ENCODE measurements around the gene TAS2R40. TPM values are rescaled to one million over a fixed set of nuclear protein-coding genes. Genes with fewer than 3 reads are reported as not detected.

Gene TAS2R40
- total and polyA plus RNA-seq, 2 donors from 2014 or later = not detected

DNA sequence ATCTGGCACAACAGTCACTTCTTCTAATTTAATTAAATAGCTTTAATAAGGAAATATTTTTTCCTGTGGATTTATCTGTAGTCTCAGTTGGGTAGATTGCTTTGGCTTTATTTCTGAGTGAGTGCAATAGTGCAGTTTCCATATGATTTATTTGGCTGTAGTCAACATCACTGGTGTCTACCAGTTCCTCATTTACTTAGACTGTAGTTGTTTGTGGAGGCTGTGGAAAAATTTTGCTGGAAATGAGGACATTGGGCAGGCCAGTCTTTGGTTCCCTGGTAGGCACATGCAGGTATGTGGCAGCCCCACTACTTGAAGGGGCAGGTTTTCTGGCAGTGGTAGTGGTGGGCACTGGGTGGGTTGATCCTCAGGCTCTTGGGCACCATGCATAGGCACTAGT is 15.5 kb downstream of the TAS2R40 start:
- DNase-seq (no peak), FAIRE-seq (no peak)
- H3K9ac ChIP-seq (ENCODE audit: low read length in 3 of 3) = no peak overlapping the region
- H3K9me3 ChIP-seq (ENCODE audit: control insufficient read depth in 2 of 3, insufficient read depth in 1 of 3, low read length in 3 of 3) = no peaks in the 10 kb centered on the region
- H3K36me3 ChIP-seq (ENCODE audit: control insufficient read depth in 2 of 3, insufficient read depth in 3 of 3, low read length in 3 of 3) = no peaks in the 10 kb centered on the region
- intact Hi-C loops (cut with DNase I) = loop anchor here (10.0 kb wide), 1 partner anchor 177 kb away; no protein-coding TSS in a partner anchor
- H3K27ac ChIP-seq (ENCODE audit: low read depth in 2 of 2, low read length in 2 of 2) = no peak overlapping the region
- TF ChIP-seq, protein P1, sequence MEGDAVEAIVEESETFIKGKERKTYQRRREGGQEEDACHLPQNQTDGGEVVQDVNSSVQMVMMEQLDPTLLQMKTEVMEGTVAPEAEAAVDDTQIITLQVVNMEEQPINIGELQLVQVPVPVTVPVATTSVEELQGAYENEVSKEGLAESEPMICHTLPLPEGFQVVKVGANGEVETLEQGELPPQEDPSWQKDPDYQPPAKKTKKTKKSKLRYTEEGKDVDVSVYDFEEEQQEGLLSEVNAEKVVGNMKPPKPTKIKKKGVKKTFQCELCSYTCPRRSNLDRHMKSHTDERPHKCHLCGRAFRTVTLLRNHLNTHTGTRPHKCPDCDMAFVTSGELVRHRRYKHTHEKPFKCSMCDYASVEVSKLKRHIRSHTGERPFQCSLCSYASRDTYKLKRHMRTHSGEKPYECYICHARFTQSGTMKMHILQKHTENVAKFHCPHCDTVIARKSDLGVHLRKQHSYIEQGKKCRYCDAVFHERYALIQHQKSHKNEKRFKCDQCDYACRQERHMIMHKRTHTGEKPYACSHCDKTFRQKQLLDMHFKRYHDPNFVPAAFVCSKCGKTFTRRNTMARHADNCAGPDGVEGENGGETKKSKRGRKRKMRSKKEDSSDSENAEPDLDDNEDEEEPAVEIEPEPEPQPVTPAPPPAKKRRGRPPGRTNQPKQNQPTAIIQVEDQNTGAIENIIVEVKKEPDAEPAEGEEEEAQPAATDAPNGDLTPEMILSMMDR (IDR thresholded peaks at IDR 0.05; ENCODE audit: borderline replicate concordance, extremely low read depth, insufficient read depth) = no peak
- H3K4me3 ChIP-seq (ENCODE audit: low read length in 3 of 3) = no peak overlapping the region
- peaks cover 0 to 2% (median 0%) of the 10 kb centered on the region in 3 donors for H3K4me1 ChIP-seq (ENCODE audit: control insufficient read depth in 2 of 3, insufficient read depth in 2 of 3, low read depth in 1 of 3, low read length in 3 of 3)
- no peaks in the 10 kb centered on the region for H3K27me3 ChIP-seq (ENCODE audit: control insufficient read depth, insufficient read depth, low read length)

DNA sequence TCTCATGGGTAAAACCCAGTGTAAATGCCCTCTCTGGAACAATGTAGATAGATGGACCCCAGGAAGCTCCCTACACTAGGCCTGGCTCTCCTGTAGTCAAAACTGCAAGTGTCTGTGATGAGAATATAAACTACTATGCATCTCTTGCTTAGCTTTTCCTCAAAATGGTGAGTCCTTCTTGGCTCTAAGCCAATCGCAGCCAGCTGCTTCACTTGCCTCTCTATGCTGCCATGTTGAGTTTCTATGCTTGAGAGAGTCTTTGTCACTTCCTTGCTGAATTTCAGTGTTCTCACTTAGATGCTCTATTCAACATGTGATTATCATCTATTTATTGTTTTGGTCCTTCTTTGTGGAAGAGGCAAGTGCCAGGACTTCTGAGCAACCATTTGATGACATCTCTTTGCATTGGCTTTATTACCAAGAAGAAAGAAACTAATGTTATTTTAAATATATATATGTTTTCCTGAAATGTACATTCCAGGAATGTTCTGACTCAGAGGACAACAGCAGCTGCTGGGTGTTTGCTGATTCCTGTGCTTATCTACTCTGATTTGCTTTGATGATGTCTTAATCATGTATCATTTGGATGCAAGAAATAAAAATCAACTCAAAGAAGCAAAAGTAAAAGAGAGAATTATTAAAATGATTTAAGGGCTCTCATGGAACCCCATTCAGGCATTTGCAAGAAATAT is 16.6 kb downstream of the TAS2R40 start:
- peaks cover 0 to 2% (median 0%) of the 10 kb centered on the region in 3 donors for H3K4me1 ChIP-seq (ENCODE audit: control insufficient read depth in 2 of 3, insufficient read depth in 2 of 3, low read depth in 1 of 3, low read length in 3 of 3)
- H3K9ac ChIP-seq (ENCODE audit: low read length in 3 of 3) = no peak overlapping the region
- DNase-seq (no peak), FAIRE-seq (no peak)
- TF ChIP-seq, protein P1 (IDR thresholded peaks at IDR 0.05; ENCODE audit: borderline replicate concordance, extremely low read depth, insufficient read depth) = no peak
- no peaks in the 10 kb centered on the region for H3K27me3 ChIP-seq (ENCODE audit: control insufficient read depth, insufficient read depth, low read length)
- H3K9me3 ChIP-seq (ENCODE audit: control insufficient read depth in 2 of 3, insufficient read depth in 1 of 3, low read length in 3 of 3) = no peaks in the 10 kb centered on the region
- H3K27ac ChIP-seq (ENCODE audit: low read depth in 2 of 2, low read length in 2 of 2) = no peak overlapping the region
- intact Hi-C loops (cut with DNase I) = loop anchor here (10.0 kb wide), 1 partner anchor 176 kb away; no protein-coding TSS in a partner anchor
- H3K36me3 ChIP-seq (ENCODE audit: control insufficient read depth in 2 of 3, insufficient read depth in 3 of 3, low read length in 3 of 3) = no peaks in the 10 kb centered on the region
- H3K4me3 ChIP-seq (ENCODE audit: low read length in 3 of 3) = no peak overlapping the region

DNA sequence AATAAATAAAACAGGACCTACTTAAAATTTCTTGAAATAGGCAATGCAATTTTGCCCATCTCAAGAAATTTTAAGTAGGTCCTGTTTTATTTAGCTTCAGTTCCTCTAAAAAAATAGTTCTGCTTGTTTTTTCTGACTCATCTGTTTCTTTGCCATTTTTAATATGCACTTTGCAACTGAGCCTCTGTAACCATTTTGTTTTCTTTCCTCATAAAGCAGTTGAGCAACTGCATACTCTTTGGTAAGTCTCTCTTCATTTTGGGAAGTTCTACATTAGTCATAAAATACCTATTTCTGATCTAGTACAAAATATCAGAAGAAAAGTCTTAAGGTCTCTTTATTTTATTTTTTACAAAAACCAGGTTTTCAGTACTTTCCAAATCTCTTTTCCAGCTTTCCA is 18.0 kb downstream of the TAS2R40 start:
- Histone ChIP-seq H3K9me3 (ENCODE audit: control insufficient read depth in 2 of 3, insufficient read depth in 1 of 3, low read length in 3 of 3) (no peaks in the 10 kb centered on the region), H3K4me3 (ENCODE audit: low read length in 3 of 3) (no peak overlapping the region), H3K27me3 (ENCODE audit: control insufficient read depth, insufficient read depth, low read length) (no peaks in the 10 kb centered on the region), H3K4me1 (ENCODE audit: control insufficient read depth in 2 of 3, insufficient read depth in 2 of 3, low read depth in 1 of 3, low read length in 3 of 3) (peaks cover 0 to 5% (median 0%) of the 10 kb centered on the region in 3 donors), H3K9ac (ENCODE audit: low read length in 3 of 3) (no peak overlapping the region), H3K36me3 (ENCODE audit: control insufficient read depth in 2 of 3, insufficient read depth in 3 of 3, low read length in 3 of 3) (no peaks in the 10 kb centered on the region), H3K27ac (ENCODE audit: low read depth in 2 of 2, low read length in 2 of 2) (no peak overlapping the region)
- FAIRE-seq (no peak), DNase-seq (no peak)
- TF ChIP-seq, protein P1 (IDR thresholded peaks at IDR 0.05; ENCODE audit: borderline replicate concordance, extremely low read depth, insufficient read depth) = no peak
- intact Hi-C loops (cut with DNase I) = loop anchor here (10.0 kb wide), 2 partner anchors 65 to 175 kb away; no protein-coding TSS in a partner anchor
